ENCODE data around the gene PDXK. TPM values are rescaled to one million over a fixed set of nuclear protein-coding genes. Genes with fewer than 3 reads are reported as not detected.
A peak's percentile ranks its signal among the peaks of the same experiment; 100 is the strongest.

Gene PDXK
- total RNA-seq, 1 experiment from 2014 or later, result 276 TPM

DNA sequence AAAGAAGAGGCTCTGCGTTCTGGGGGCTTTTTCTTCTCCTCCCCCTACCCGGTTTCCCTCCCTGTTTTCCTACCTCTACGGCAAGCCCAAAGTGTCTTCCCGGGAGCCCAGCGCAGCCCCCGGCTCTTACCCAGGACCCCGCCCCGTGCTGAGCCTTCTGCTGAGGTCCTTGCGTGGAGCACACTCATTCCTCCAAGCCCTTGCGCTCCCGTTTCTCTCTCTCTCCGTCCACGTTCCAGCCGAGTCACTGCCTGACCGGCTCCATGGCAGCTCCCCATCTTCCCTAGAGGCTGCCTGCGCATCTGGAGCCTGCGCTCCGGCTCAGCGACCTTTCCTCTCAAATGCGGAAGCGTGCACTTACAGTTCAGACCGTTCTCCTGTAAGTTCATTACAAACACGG lies 24.9 kb upstream of the PDXK start:
- TF ChIP-seq, protein P1, sequence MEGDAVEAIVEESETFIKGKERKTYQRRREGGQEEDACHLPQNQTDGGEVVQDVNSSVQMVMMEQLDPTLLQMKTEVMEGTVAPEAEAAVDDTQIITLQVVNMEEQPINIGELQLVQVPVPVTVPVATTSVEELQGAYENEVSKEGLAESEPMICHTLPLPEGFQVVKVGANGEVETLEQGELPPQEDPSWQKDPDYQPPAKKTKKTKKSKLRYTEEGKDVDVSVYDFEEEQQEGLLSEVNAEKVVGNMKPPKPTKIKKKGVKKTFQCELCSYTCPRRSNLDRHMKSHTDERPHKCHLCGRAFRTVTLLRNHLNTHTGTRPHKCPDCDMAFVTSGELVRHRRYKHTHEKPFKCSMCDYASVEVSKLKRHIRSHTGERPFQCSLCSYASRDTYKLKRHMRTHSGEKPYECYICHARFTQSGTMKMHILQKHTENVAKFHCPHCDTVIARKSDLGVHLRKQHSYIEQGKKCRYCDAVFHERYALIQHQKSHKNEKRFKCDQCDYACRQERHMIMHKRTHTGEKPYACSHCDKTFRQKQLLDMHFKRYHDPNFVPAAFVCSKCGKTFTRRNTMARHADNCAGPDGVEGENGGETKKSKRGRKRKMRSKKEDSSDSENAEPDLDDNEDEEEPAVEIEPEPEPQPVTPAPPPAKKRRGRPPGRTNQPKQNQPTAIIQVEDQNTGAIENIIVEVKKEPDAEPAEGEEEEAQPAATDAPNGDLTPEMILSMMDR (IDR thresholded peaks at IDR 0.05; ENCODE audit: insufficient read depth in 1 of 2, low read depth in 1 of 2, low read length in 1 of 2, severe bottlenecking in 1 of 2, unreplicated experiment in 1 of 2), result no peak
- Mint-ChIP-seq H3K4me1 (ENCODE audit: low read depth, unreplicated experiment) (peaks cover 3% of the 10 kb centered on the region), H3K4me3 (ENCODE audit: unreplicated experiment) (no peak overlapping the region), H3K27ac (ENCODE audit: unreplicated experiment) (peak overlapping the region; percentile 20), H3K9me3 (ENCODE audit: unreplicated experiment) (no peaks in the 10 kb centered on the region), H3K36me3 (ENCODE audit: insufficient read depth, unreplicated experiment) (peaks cover 76% of the 10 kb centered on the region), H3K27me3 (ENCODE audit: insufficient read depth, unreplicated experiment) (no peaks in the 10 kb centered on the region)
- no peak for DNase-seq
- Histone ChIP-seq H3K9me3 (no peaks in the 10 kb centered on the region), H3K4me1 (peaks cover 8% of the 10 kb centered on the region), H3K27me3 (replicated peaks; ENCODE audit: control insufficient read depth, insufficient read depth, low read length) (no peaks in the 10 kb centered on the region), H3K36me3 (ENCODE audit: control insufficient read depth, insufficient read depth, low read length) (peaks cover 4% of the 10 kb centered on the region; the same call in 1 of the 2 replicates), H3K4me3 (ENCODE audit: low read depth, low read length) (no peak overlapping the region)
- CTCF ChIA-PET, result no interaction called here
- POLR2A ChIA-PET, result no interaction called here
- intact Hi-C loops (cut with micrococcal nuclease; ENCODE audit: unreplicated experiment), result no loop called here
- BruUV-seq (replicated peaks), result no TSS peak

DNA sequence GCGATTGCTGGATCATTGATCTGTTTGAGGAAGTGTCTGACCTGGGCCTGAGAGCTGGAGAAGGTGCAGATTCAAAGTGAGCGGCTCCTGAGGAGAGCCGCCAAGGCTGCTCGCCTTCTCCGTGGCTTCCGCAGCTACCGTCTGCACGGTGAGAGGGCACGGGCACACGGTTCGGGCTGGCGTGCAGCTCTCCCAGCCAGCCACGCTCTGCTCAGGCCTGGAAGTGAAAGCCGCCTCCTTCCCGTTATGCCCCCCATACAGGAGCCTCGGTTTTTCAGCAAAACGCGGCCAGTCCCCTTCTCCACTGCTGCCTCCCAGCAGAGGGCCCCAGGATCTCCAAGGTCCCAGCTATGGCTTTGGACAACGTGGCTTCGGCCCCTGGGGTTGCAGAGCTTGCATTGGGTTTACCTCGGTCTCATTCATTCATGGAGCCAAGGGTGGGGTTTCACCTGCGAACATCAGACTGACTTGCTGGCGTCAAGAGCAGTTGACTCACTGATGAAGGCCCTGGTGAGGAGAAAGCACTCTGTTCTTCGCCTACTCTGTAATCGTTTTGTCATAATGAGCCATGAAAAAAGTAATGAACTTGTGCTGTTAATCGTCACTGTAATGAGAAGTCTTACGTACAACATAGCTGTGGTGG lies 24.4 kb upstream of the PDXK start:
- POLR2A ChIA-PET, result no interaction called here
- H3K4me1 Mint-ChIP-seq (ENCODE audit: low read depth, unreplicated experiment), result peaks cover 5% of the 10 kb centered on the region
- H3K27ac Mint-ChIP-seq (ENCODE audit: unreplicated experiment), result peak overlapping the region; percentile 20
- peaks cover 73% of the 10 kb centered on the region for H3K36me3 Mint-ChIP-seq (ENCODE audit: insufficient read depth, unreplicated experiment)
- H3K4me3 Mint-ChIP-seq (ENCODE audit: unreplicated experiment), result no peak overlapping the region
- no TSS peak for BruUV-seq (replicated peaks)
- Histone ChIP-seq H3K4me3 (ENCODE audit: low read depth, low read length) (no peak overlapping the region), H3K9me3 (no peaks in the 10 kb centered on the region), H3K27me3 (replicated peaks; ENCODE audit: control insufficient read depth, insufficient read depth, low read length) (no peaks in the 10 kb centered on the region), H3K36me3 (ENCODE audit: control insufficient read depth, insufficient read depth, low read length) (peaks cover 2% of the 10 kb centered on the region; the same call in 1 of the 2 replicates), H3K4me1 (peaks cover 8% of the 10 kb centered on the region)
- no peaks in the 10 kb centered on the region for H3K9me3 Mint-ChIP-seq (ENCODE audit: unreplicated experiment)
- CTCF ChIA-PET, result no interaction called here
- intact Hi-C loops (cut with micrococcal nuclease; ENCODE audit: unreplicated experiment), result no loop called here
- TF ChIP-seq, protein P1 (IDR thresholded peaks at IDR 0.05; ENCODE audit: insufficient read depth in 1 of 2, low read depth in 1 of 2, low read length in 1 of 2, severe bottlenecking in 1 of 2, unreplicated experiment in 1 of 2), result no peak
- H3K27me3 Mint-ChIP-seq (ENCODE audit: insufficient read depth, unreplicated experiment), result no peaks in the 10 kb centered on the region
- DNase-seq, result no peak

GRCh38 chr21:43696214-43696613 lies 22.7 kb upstream of the PDXK start:
- ChIA-PET POLR2A (no interaction called here), CTCF (no interaction called here)
- intact Hi-C loops (cut with micrococcal nuclease; ENCODE audit: unreplicated experiment), result no loop called here
- Histone ChIP-seq H3K27me3 (replicated peaks; ENCODE audit: control insufficient read depth, insufficient read depth, low read length) (no peaks in the 10 kb centered on the region), H3K4me3 (ENCODE audit: low read depth, low read length) (no peak overlapping the region), H3K9me3 (no peaks in the 10 kb centered on the region), H3K36me3 (ENCODE audit: control insufficient read depth, insufficient read depth, low read length) (peaks cover 2% of the 10 kb centered on the region; the same call in 1 of the 2 replicates), H3K4me1 (peaks cover 8% of the 10 kb centered on the region)
- Mint-ChIP-seq H3K9me3 (ENCODE audit: unreplicated experiment) (no peaks in the 10 kb centered on the region), H3K4me1 (ENCODE audit: low read depth, unreplicated experiment) (peaks cover 5% of the 10 kb centered on the region), H3K27ac (ENCODE audit: unreplicated experiment) (no peak overlapping the region), H3K4me3 (ENCODE audit: unreplicated experiment) (no peak overlapping the region), H3K27me3 (ENCODE audit: insufficient read depth, unreplicated experiment) (no peaks in the 10 kb centered on the region), H3K36me3 (ENCODE audit: insufficient read depth, unreplicated experiment) (peaks cover 57% of the 10 kb centered on the region)
- BruUV-seq (replicated peaks), result no TSS peak
- TF ChIP-seq, protein P1 (IDR thresholded peaks at IDR 0.05; ENCODE audit: insufficient read depth in 1 of 2, low read depth in 1 of 2, low read length in 1 of 2, severe bottlenecking in 1 of 2, unreplicated experiment in 1 of 2), result no peak
- no peak for DNase-seq

Data from Caco-2 (cell line).